ENCODE results near the gene THBS2. TPM values are rescaled to one million over a fixed set of nuclear protein-coding genes. Genes with fewer than 3 reads are reported as not detected.

Gene THBS2
- total and polyA plus RNA-seq, 2 of the 8 experiments (the other 6 are each of a cell fraction or from before 2014, with no cell fraction given) = 11.0 to 22.5 TPM

DNA sequence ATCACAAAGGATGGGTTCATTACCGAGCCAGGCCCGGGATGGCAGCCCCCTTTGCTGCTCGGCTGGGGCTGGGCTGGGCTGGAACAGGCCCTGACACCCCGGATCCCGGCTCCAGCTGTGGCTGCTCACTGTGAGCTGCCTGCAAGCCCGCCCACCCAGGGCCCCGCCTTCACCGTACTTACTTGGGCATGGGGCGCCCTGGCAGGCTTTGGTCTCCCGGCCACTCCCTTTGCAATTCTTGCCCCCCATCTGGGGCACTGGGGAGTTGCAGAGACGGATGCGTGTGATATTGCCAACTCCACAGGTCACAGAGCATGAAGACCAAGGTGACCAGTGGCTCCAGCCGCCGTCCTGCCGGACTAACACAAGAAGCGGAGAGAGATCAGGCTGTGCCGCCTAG is 16.7 kb downstream of the THBS2 start:
- FAIRE-seq = no peak
- Histone ChIP-seq H3K4me2 (ENCODE audit: insufficient read depth in 1 of 2, low read depth in 2 of 2, low read length in 2 of 2) (no peak overlapping the region), H2BK15ac (ENCODE audit: low read length) (no peak overlapping the region), H3K23me2 (ENCODE audit: low read depth, low read length) (peaks cover 21% of the 10 kb centered on the region; the same call in 1 of the 2 replicates), H3K36me3 (ENCODE audit: control insufficient read depth in 2 of 4, insufficient read depth in 4 of 4, low read length in 3 of 4) (peaks cover 0 to 17% (median 0%) of the 10 kb centered on the region in 4 experiments; a peak in 3 of 8 replicates), H4K5ac (ENCODE audit: insufficient read length, low read depth, low read length) (no peak overlapping the region), H3K9me3 (ENCODE audit: insufficient read depth in 2 of 2, low read depth in 1 of 2, low read length in 1 of 2) (no peaks in the 10 kb centered on the region), H3K79me2 (ENCODE audit: control insufficient read depth in 1 of 2, insufficient read depth in 2 of 2, low read length in 2 of 2) (no peaks in the 10 kb centered on the region), H3K14ac (ENCODE audit: insufficient read length) (no peak overlapping the region), H3K4me1 (replicated peaks in 1 of 4; ENCODE audit: control insufficient read depth in 3 of 4, insufficient read depth in 4 of 4, low read length in 3 of 4) (no peaks in the 10 kb centered on the region; a peak in 1 of 7 replicates), H3K18ac (ENCODE audit: extremely low read depth, low read length) (no peak overlapping the region; the same call in 1 of the 2 replicates), H3K27ac (ENCODE audit: low read depth, low read length) (no peak overlapping the region), H2AK5ac (ENCODE audit: low read depth, low read length) (no peak overlapping the region), H2AFZ (ENCODE audit: low read length) (no peak overlapping the region), H2BK20ac (ENCODE audit: low read length) (no peak overlapping the region), H3K4me3 (ENCODE audit: extremely low read depth in 1 of 4, insufficient read depth in 2 of 4, low read depth in 3 of 4, low read length in 4 of 4) (no peak overlapping the region), H3K9ac (replicated peaks in 1 of 4; ENCODE audit: extremely low read depth in 1 of 4, low read depth in 3 of 4, low read length in 3 of 4) (no peak overlapping the region), H2BK5ac (ENCODE audit: low read depth, low read length) (no peak overlapping the region), H3K23ac (ENCODE audit: insufficient read length) (no peak overlapping the region), H4K20me1 (replicated peaks in 1 of 2; ENCODE audit: control insufficient read depth in 1 of 2, insufficient read depth in 2 of 2, low read length in 2 of 2) (peaks cover 0 to 5% of the 10 kb centered on the region in 2 experiments), H2BK120ac (replicated peaks; ENCODE audit: low read depth, low read length) (no peak overlapping the region), H2BK12ac (ENCODE audit: low read depth, low read length) (no peak overlapping the region), H4K8ac (ENCODE audit: extremely low read depth, insufficient read depth, low read length) (no peak overlapping the region), H4K91ac (replicated peaks; ENCODE audit: insufficient read length, low read length) (no peak overlapping the region), H3K56ac (replicated peaks; ENCODE audit: insufficient read length, low read depth, low read length) (no peak overlapping the region), H3K27me3 (replicated peaks in 1 of 4; ENCODE audit: control insufficient read depth in 3 of 4, extremely low read depth in 1 of 4, insufficient read depth in 3 of 4, low read length in 3 of 4) (no peaks in the 10 kb centered on the region), H3K79me1 (ENCODE audit: low read depth, low read length) (no peaks in the 10 kb centered on the region), H3K4ac (replicated peaks; ENCODE audit: insufficient read length, low read depth, low read length) (no peak overlapping the region)
- WGBS, 2 experiments (ENCODE audit: extremely low coverage in 1 of 2, insufficient coverage in 1 of 2, insufficient read length in 1 of 2, insufficient replicate concordance in 2 of 2, low coverage in 1 of 2, low lambda C conversion rate in 2 of 2, missing lambda C conversion rate in 1 of 2) = 90% methylated on average over 16 of the region's 17 CpGs; no CpG with 5 or more reads in 1 of the 2 experiments
- POLR2A ChIA-PET (ENCODE audit: partially characterized antibody) = interaction anchor here (0.8 to 1.5 kb wide), 2 partner anchors 10 to 13 kb away, joined by 3 to 5 read pairs; no protein-coding TSS in a partner anchor
- CTCF ChIA-PET (ENCODE audit: partially characterized antibody) = interaction anchor here (1.3 kb wide), 1 partner anchor 23 kb away, joined by 3 read pairs; no protein-coding TSS in a partner anchor
- DNase-seq (ENCODE audit: low read depth in 1 of 2, low spot score in 2 of 2) = no peak
- TF ChIP-seq SIRT6 (IDR thresholded peaks at IDR 0.05; ENCODE audit: low read length) (no peak), SP1 (IDR thresholded peaks at IDR 0.05; ENCODE audit: low read depth, low read length) (no peak), MAX (IDR thresholded peaks at IDR 0.05) (no peak), GABPA (IDR thresholded peaks at IDR 0.05; ENCODE audit: borderline replicate concordance, insufficient read depth, low read length) (no peak), CBX5 (IDR thresholded peaks at IDR 0.05; ENCODE audit: low read depth, low read length) (no peak), BCL11A (IDR thresholded peaks at IDR 0.05; ENCODE audit: low read depth in 2 of 2, low read length in 2 of 2) (no peak), NRF1 (IDR thresholded peaks at IDR 0.05; ENCODE audit: low read depth, low read length) (no peak), RNF2 (IDR thresholded peaks at IDR 0.05; ENCODE audit: borderline replicate concordance, low read depth, low read length, missing control alignments, poor library complexity, severe bottlenecking) (no peak), ZNF274 (IDR thresholded peaks at IDR 0.05; ENCODE audit: borderline replicate concordance, extremely low read depth, low read length) (no peak), CREB1 (IDR thresholded peaks at IDR 0.05) (no peak), RAD21 (IDR thresholded peaks at IDR 0.05 in 1 of 2, conservative IDR thresholded peaks at IDR 0.05 in 1 of 2; ENCODE audit: low read depth in 2 of 2, low read length in 2 of 2) (no peak), TBP (IDR thresholded peaks at IDR 0.05; ENCODE audit: low read depth, low read length) (no peak), SIN3A (conservative IDR thresholded peaks at IDR 0.05 in 1 of 2, IDR thresholded peaks at IDR 0.05 in 1 of 2; ENCODE audit: low read depth in 1 of 2, low read length in 2 of 2) (no peak), TCF12 (IDR thresholded peaks at IDR 0.05; ENCODE audit: low read depth, low read length) (no peak)

Measured in H1 (cell line).